Heart left ventricle (tissue), 13 donors: Measurements from ENCODE around the gene OR52K2.

ENCODE experiments used
- POLR2A ChIP-seq, 2 donors: fragments of 450-650 bp; IDR thresholded peaks; one replicate each; pipeline ENCODE4 v1.6.1; 2017; ENCODE audit warnings: antibody characterized with exemption in 2 of 2, mild to moderate bottlenecking in 2 of 2, moderate library complexity in 2 of 2
- TF ChIP-seq, protein P1 (sequence below), 12 donors: fragments of 200-600 bp; sonication (generic) in 4 of 12; IDR thresholded peaks; one replicate each; pipeline versions ENCODE4 v1.5.0 to v1.8.0; 2018 to 2022; ENCODE audit warnings: antibody characterized with exemption in 12 of 12, mild to moderate bottlenecking in 5 of 12
- donor health status: ischemic (EF 13 %, LVEDD 7.1; RV severe dilation, severe dysfunction).
- donor health status: DM: no; HTN: yes; CAD: no.
- donor health status: DM: no; HTN: no; CAD: no.
- donor health status: ischemic (EF 25% LVEDD 6.9; RV normal size, moderate dysfunction).
- donor health status: ischemic (EF 25% LVEDD 5.7; RV mildly dilated, moderate dysfunction).
- donor health status: ischemic (EF 35%, LVEDD 5.7; RV mildly dilated, moderate dysfunction).
- donor health status: nonischemic (EF 11% LVEDD 7.7; RV severe dilation, severe dysfunction).
- donor health status: DM: yes; HTN: yes; CAD: no.
- donor health status: PGD.
- donor health status: ischemic (EF 29% LVEDD 5.4; RV normal size, mild dysfunction).
- donor health status: nonischemic (EF 23%, LVEDD 6.1; RV moderate dilation, normal function).

DNA sequence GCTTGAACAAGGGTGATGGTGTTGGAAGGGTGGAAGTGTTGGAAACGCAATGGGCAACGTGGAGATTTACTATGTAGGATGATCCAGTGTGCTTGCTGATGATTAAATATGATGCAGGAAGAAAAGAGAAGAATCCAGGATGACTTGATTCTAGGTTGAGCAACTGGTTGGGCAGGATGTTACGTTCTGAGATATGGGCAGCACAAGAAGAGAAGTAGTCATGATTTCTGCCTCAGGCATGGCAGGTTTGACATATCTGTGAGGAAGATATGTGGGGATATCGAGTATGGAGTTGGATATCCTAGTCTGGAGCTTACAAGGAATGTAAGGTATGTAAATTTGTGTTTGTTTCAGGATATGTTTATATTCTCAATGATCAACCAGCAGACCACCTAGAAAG, 35.2 kb downstream of the OR52K2 start:
- TF ChIP-seq POLR2A (IDR thresholded peaks at IDR 0.05): no peak
- TF ChIP-seq, protein P1, sequence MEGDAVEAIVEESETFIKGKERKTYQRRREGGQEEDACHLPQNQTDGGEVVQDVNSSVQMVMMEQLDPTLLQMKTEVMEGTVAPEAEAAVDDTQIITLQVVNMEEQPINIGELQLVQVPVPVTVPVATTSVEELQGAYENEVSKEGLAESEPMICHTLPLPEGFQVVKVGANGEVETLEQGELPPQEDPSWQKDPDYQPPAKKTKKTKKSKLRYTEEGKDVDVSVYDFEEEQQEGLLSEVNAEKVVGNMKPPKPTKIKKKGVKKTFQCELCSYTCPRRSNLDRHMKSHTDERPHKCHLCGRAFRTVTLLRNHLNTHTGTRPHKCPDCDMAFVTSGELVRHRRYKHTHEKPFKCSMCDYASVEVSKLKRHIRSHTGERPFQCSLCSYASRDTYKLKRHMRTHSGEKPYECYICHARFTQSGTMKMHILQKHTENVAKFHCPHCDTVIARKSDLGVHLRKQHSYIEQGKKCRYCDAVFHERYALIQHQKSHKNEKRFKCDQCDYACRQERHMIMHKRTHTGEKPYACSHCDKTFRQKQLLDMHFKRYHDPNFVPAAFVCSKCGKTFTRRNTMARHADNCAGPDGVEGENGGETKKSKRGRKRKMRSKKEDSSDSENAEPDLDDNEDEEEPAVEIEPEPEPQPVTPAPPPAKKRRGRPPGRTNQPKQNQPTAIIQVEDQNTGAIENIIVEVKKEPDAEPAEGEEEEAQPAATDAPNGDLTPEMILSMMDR (IDR thresholded peaks at IDR 0.05): no peak
